Gastrocnemius medialis (tissue), 4 donors: ENCODE measurements around the gene DOCK7. TPM values are rescaled to one million over a fixed set of nuclear protein-coding genes. Genes with fewer than 3 reads are reported as not detected.

Experiments
- ATAC-seq, 2 donors: fragments of 150-250 bp; one replicate each; pipeline ENCODE4 v1.9.1; 2016
- DNase-seq, 2 donors: peaks; one replicate each; pipeline ENCODE4 v3.0.0-alpha.2; 2019
- H3K27ac ChIP-seq, 4 donors: fragments of 200-600 bp; sonication (generic); 1 replicate in 1 of 4; 2 replicates in 3 of 4; pipeline ENCODE4 v1.5.1; 2016 to 2018; ENCODE audit warnings: mild to moderate bottlenecking in 2 of 4, moderate library complexity in 1 of 4
- H3K27me3 ChIP-seq, 3 donors: fragments of 200-600 bp; sonication (generic) in 2 of 3; 1 replicate in 1 of 3; 2 replicates in 2 of 3; pipeline versions ENCODE4 v1.5.1 to v1.6.0; 2016 to 2019; ENCODE audit warnings: mild to moderate bottlenecking in 1 of 3, moderate library complexity in 1 of 3
- H3K36me3 ChIP-seq, 2 donors: fragments of 200-600 bp; sonication (generic) in 1 of 2; one replicate each; pipeline ENCODE4 v1.5.1; 2017 to 2018
- H3K4me1 ChIP-seq, 2 donors: fragments of 200-600 bp; sonication (generic) in 1 of 2; one replicate each; pipeline ENCODE4 v1.5.1; 2016 to 2017; ENCODE audit warnings: mild to moderate bottlenecking in 2 of 2
- H3K4me3 ChIP-seq, 4 donors: fragments of 200-600 bp; sonication (generic) in 3 of 4; 1 replicate in 1 of 4; 2 replicates in 3 of 4; pipeline ENCODE4 v1.5.1; 2016 to 2019; ENCODE audit warnings: mild to moderate bottlenecking in 2 of 4
- H3K9me3 ChIP-seq, 3 donors: fragments of 200-600 bp; sonication (generic) in 2 of 3; 1 replicate in 1 of 3; 2 replicates in 2 of 3; pipeline ENCODE4 v1.5.1; 2016 to 2019
- CTCF ChIP-seq, 5 experiments: fragments of 450-650 bp in 3 of 5; fragments of 200-600 bp in 2 of 5; sonication (generic) in 2 of 5; IDR thresholded peaks in 4 of 5; conservative IDR thresholded peaks in 1 of 5; 1 replicate in 4 of 5; 2 replicates in 1 of 5; pipeline ENCODE4 v1.5.1; 2016 to 2019; ENCODE audit warnings: antibody characterized with exemption in 5 of 5, mild to moderate bottlenecking in 3 of 5, moderate library complexity in 3 of 5
- POLR2A ChIP-seq, 2 donors: fragments of 450-650 bp; IDR thresholded peaks; one replicate each; pipeline ENCODE4 v1.6.1; 2017; ENCODE audit warnings: antibody characterized with exemption in 2 of 2, mild to moderate bottlenecking in 2 of 2, moderate library complexity in 2 of 2
- in situ Hi-C, 4 donors: fragments of 200-750 bp; cut with MboI; loops; one replicate each; pipeline versions ENCODE4 v1.15.0 to v1.8.0; 2017; ENCODE audit warnings: low sequenced_read_pairs in 4 of 4
- intact Hi-C: fragments of 100-400 bp; cut with DNase I; formaldehyde crosslinking; loops from one replicate; pipeline ENCODE4 v1.15.1; 2023; ENCODE audit warnings: low total_unique reads
- total RNA-seq, 4 donors: library from RNA; depleted of rRNA; stranded (reverse); fragments of >200 nt; gene quantifications; one replicate each; pipeline versions ENCODE4 v1.1.0 to v1.2.3, GENCODE V29; 2016

The DOCK7 gene
- total RNA-seq, 4 donors from 2014 or later: 7.9 to 14.7 (median 10.9) TPM

DNA sequence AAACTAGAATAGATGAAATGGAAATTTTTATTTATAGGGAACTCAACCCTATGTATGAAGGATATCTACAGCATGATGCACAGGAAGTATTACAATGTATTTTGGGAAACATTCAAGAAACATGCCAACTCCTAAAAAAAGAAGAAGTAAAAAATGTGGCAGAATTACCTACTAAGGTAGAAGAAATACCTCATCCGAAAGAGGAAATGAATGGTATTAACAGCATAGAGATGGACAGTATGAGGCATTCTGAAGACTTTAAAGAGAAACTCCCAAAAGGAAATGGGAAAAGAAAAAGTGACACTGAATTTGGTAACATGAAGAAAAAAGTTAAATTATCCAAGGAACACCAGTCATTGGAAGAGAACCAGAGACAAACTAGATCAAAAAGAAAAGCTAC is 243.5 kb downstream of the DOCK7 start:
- no peak overlapping the region for H3K27ac ChIP-seq
- no peak overlapping the region for H3K4me3 ChIP-seq
- ATAC-seq: no peak
- DNase-seq: no peak
- intact Hi-C loops: no loop called here
- no peak for TF ChIP-seq POLR2A (IDR thresholded peaks at IDR 0.05)
- TF ChIP-seq CTCF (IDR thresholded peaks at IDR 0.05 in 4 of 5, conservative IDR thresholded peaks at IDR 0.05 in 1 of 5): no peak
- no peaks in the 10 kb centered on the region for H3K27me3 ChIP-seq
- H3K9me3 ChIP-seq: no peaks in the 10 kb centered on the region
- peaks cover 0 to 69% of the 10 kb centered on the region in 2 donors for H3K36me3 ChIP-seq
- H3K4me1 ChIP-seq: peaks cover 4 to 8% of the 10 kb centered on the region in 2 donors
- in situ Hi-C loops: no loop called here

GRCh38 chr1:62439652-62440371 is 248.4 kb downstream of the DOCK7 start:
- no peak for DNase-seq
- TF ChIP-seq POLR2A (IDR thresholded peaks at IDR 0.05) (no peak), CTCF (IDR thresholded peaks at IDR 0.05 in 4 of 5, conservative IDR thresholded peaks at IDR 0.05 in 1 of 5) (no peak)
- Histone ChIP-seq H3K36me3 (peaks cover 0 to 23% of the 10 kb centered on the region in 2 donors), H3K4me3 (no peak overlapping the region), H3K9me3 (no peaks in the 10 kb centered on the region), H3K4me1 (peaks cover 22 to 32% of the 10 kb centered on the region in 2 donors), H3K27ac (no peak overlapping the region), H3K27me3 (no peaks in the 10 kb centered on the region)
- ATAC-seq: no peak
- in situ Hi-C loops: no loop called here
- intact Hi-C loops: loop anchor here (5.0 to 10.0 kb wide), 2 partner anchors 247 to 925 kb away; partner anchors contain the start of genes ALG6 and DOCK7

DNA sequence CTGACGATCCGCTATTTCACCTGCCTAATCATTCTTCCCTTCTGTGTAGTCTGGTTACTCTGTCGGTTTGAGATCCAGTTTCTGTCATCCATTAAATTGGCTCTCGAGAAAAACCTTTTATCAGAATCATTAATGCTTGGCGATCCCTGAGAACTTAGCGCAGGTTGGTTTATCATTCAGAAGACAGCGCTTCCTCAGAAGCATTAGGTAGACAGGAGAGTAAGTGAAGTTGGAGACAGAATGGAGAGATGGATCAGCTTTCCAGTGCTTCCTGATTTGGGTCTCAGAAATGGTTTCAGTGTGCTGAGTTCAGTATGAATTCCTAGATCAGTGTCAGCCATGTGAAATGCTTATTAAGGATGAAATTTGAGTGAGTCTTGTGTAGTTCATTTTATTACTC is 250.0 kb downstream of the DOCK7 start:
- intact Hi-C loops: loop anchor here (5.0 to 10.0 kb wide), 2 partner anchors 249 to 927 kb away; partner anchors contain the start of genes ALG6 and DOCK7

DNA sequence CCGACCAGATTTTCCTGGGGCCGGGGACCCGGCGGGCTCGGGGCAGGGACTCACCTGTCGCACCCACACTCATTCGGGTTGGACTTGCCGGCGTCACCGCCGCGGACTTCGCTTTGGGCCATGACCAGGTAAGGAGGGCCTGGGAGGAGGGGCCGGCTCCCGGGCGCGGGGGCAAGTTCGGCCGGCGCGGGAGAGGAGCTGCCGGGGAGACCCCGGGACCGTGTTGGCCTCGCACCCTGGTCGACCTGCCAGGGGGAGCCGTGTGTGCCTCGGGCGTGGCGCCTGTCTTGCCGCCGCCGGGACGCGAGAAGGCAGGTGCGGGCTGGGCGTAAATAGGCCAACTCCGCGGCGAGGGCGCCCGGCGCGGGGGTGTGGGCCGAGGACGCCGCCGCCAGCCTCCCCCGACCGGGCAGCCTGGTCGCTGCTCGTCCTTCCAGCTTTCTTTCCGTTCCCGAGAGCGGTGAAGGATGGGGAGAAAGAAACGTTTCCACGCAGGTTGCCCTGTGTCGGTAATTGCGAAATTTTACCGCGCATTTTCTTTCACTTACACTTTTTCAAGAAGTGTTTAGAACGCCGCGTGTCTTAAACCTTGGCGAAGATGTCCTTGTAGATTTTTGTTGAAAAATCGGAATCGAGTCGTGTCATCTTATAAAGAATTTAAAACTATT is 250.8 kb downstream of the DOCK7 start:
- Histone ChIP-seq H3K27ac (peak overlapping the region; percentile 94 to 99 (median 99)), H3K9me3 (no peaks in the 10 kb centered on the region), H3K27me3 (no peaks in the 10 kb centered on the region), H3K4me1 (peaks cover 22 to 32% of the 10 kb centered on the region in 2 donors), H3K36me3 (peaks cover 0 to under 1% of the 10 kb centered on the region in 2 donors), H3K4me3 (peak overlapping the region; percentile 87 to 94 (median 92))
- peak; percentile 11 to 42 for DNase-seq
- ATAC-seq: peak; percentile 8 to 20
- intact Hi-C loops (loop anchor here (2.0 to 10.0 kb wide), 4 partner anchors 250 to 927 kb away; partner anchors contain the start of genes ALG6, ATG4C, DOCK7 and PATJ), in situ Hi-C loops (no loop called here)
- TF ChIP-seq CTCF (IDR thresholded peaks at IDR 0.05 in 4 of 5, conservative IDR thresholded peaks at IDR 0.05 in 1 of 5) (no peak), POLR2A (IDR thresholded peaks at IDR 0.05) (no peak)

More for the DNA sequence above, 250.0 kb downstream of the DOCK7 start:
- DNase-seq: no peak
- Histone ChIP-seq H3K27ac (peak overlapping the region; percentile 94 to 99 (median 99)), H3K4me3 (peak overlapping the region; percentile 87 to 94 (median 92)), H3K4me1 (peaks cover 22 to 32% of the 10 kb centered on the region in 2 donors), H3K36me3 (peaks cover 0 to 8% of the 10 kb centered on the region in 2 donors), H3K9me3 (no peaks in the 10 kb centered on the region), H3K27me3 (no peaks in the 10 kb centered on the region)
- in situ Hi-C loops: no loop called here
- TF ChIP-seq CTCF (IDR thresholded peaks at IDR 0.05 in 4 of 5, conservative IDR thresholded peaks at IDR 0.05 in 1 of 5) (no peak), POLR2A (IDR thresholded peaks at IDR 0.05) (no peak)
- no peak for ATAC-seq
